GM21717 (cell line): Measurements from ENCODE around the gene GABPA.
"Not testable (repeated sequence)": the region's sequence is repeated elsewhere in the genome, so short reads cannot be mapped to it uniquely, and the experiment has no call there.

Source experiments
- ATAC-seq: cut with Tn5 transposase; IDR thresholded peaks from one replicate; pipeline ENCODE4 v1.9.1; 2021; ENCODE audit warnings: mild to moderate bottlenecking, moderate library complexity; ENCODE audit not compliant: unreplicated experiment

The GABPA gene

DNA sequence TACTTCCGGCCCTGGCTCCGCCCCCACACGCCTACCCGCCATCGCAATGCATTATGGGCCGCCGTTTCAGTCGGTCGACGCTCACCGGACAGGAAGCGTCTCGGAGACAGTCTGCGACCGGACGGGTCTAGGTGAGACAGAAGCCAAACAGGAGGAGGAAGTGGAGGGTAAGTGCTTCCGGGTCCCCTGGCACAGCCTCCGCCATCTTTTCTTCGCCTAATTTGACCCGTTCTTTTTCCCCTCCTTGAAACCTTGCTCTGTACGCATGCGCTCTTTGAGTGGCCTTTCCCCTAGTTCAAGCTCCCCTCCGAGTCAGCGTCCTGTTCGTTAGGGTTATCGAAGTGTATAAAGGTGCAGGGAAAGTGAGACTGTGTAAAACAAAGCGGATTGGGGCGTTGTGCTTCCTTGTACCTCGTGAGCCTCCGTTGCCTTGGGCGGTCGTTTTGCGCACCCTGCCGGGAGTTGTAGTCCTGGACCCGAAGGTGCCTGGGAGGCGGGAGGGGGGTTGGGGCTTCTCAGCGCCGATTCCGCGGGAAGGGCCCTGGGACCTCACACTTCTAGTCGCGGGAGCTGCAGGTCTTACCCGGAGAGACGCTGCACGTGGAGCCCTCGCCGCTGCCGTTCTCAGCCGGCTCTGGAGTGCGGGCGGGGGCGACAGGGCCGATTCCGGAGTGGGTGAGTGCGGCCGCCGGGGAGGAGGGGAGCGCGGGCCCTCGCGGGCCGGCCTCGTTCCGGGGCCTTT lies at the start of gene GABPA, which contains the start of gene ATP5PF:
TSS of gene GABPA (plus strand) at position 69 of the 742 bp plus-strand sequence. CDS start 6,627 bp downstream, outside the sequence.
TSS of gene ATP5PF (minus strand) at position 1 of the 742 bp plus-strand sequence. CDS start 5,110 bp downstream, outside the sequence.
- peak; percentile 89 for ATAC-seq

DNA sequence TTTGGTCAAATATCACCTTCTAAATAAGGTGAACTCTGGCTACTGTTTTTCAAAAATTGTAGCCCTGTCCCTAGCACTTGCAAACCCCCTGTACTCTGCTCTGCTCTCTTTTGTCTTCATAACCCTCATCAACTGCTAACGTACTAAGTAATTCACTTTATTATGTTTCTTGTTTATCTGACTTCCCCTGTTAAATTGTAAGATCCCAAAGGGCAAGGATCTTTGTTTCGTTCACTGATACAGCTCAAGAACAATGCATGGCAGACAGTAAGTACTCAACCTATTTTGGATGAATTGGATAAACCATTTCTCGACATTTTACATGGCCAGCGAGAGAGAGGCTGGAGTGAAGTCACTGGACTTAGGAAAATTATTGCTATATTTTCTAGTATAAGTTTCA lies 47.0 kb upstream of the GABPA start:
- ATAC-seq, result no peak

DNA sequence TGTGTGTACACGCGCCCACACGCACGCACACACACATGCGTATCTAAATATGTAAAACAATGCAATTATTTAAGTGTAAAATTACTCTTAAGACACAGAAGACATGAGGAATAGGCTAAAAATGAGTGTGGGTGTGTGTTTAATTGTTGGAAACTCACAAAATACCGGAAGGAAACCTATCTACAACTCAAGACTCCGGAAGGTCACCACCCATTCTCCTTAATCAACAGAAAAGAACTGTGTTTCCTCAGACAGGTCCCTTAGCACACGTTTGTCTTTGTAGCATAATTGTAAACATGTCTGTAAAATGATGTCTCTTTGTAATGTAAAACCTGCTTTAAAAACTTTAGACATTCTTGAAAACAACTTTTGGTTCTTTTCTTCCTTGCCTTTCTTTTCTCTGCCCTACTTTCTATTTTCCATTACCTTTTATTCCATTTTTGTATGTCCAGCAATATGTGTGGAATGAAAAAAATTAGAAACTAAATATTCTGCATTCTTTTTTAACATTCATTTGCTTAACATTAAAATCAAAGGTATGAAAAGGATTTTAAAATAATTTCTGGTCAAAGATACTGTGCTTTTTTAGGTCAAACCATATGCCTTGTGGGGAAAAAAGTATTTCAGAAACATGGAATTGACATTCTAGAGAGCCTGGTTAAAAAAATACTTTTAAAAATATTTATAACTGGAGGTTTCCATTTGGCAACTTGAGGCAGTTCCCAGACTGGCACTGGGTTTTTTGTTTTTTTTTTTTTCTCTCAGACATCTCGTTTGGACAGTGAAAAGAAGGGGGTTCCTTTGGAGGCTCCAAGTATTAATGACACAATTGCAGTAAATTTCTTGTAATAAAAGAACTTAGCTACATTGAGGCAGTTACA lies 46.3 kb upstream of the GABPA start:
- ATAC-seq, result no peak

DNA sequence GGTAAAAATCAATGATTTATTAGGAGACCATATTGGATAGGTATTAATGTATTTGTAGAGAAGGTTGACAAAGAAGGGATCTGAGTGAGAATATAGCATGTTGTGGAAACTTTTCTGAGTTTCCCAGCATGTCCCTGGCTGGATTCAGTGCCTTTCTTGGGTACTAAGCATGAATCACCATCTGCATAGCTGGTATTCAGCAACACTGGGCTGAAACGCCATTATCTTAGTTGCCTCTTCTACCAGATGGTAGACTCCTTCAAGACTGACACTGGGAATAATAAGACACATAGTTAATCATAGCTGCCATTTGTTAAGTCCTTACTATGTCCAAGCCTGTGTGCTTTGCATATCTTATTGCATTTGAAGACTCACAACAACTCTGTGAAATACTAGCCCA lies 45.5 kb upstream of the GABPA start:
- no peak for ATAC-seq

DNA sequence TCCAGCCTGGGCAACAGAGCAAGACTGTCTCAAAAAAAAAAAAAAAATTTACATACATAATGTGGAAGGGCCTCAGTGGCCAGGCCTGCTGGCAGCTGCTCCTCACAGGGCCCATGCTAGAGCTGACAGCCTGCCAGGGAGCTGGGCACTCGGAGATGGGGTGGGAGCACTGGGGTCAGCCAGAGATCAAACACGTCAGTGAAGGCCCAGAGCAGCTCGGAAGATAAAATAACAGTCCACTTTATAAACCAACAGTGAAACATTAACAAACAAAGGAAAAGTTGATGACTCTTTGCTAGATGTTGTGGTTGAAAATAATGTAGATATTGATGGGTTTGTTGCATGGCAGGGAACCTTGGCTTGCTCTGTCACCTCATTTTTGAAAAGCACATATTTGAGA lies 42.8 kb upstream of the GABPA start:
- ATAC-seq, result no peak

DNA sequence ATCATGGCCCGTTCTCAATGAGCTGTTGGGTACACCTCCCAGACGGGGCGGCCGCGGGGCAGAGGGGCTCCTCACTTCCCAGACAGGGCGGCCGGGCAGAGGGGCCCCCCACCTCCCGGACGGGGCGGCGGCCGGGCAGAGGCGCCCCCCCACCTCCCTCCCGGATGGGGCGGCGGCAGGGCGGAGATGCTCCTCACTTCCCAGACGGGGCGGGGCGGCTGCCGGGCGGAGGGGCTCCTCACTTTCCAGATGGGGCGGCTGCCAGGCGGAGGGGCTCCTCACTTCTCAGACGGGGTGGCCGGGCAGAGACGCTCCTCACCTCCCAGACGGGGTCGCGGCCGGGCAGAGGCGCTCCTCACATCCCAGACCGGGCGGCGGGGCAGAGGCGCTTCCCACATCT lies 39.3 kb upstream of the GABPA start:
- ATAC-seq, result not testable (repeated sequence)

DNA sequence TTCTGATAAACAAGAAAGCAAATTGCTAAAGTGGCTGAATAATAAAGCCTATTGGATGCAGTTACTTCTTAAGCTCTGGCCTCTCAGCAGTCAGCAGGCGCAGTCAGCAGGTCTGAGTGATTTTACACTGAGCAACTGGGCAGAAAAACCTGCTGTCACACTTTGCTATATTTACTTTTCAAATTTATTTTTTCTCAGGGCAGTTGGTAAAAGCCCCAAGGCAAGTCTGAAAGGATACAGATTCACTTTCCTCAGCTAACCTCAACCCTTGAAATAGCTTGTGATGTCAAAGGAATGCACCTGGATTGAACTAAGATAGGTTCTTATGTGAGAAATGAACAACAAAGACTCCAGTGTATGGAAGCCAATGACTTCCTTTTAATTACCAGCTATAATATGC lies 34.0 kb upstream of the GABPA start:
- no peak for ATAC-seq

DNA sequence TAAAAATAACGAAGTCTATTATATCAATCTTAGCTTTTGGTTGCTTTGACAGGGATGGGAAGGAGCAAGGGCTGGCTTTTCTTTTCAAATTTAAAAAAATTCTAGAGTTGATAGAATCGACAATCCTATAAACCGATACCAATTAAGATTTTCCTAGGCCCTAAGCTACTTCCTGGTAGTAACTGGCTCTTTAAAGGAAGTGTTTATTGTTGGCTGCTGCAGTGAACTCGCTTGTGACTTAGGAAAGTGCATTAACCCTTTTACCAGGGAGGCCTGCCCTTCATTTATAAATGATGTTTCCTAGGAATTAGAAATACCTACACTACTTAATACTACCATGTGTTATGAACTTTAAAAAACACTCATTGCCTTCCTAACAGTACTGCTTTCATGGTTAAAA lies 33.2 kb upstream of the GABPA start:
- ATAC-seq, result no peak

DNA sequence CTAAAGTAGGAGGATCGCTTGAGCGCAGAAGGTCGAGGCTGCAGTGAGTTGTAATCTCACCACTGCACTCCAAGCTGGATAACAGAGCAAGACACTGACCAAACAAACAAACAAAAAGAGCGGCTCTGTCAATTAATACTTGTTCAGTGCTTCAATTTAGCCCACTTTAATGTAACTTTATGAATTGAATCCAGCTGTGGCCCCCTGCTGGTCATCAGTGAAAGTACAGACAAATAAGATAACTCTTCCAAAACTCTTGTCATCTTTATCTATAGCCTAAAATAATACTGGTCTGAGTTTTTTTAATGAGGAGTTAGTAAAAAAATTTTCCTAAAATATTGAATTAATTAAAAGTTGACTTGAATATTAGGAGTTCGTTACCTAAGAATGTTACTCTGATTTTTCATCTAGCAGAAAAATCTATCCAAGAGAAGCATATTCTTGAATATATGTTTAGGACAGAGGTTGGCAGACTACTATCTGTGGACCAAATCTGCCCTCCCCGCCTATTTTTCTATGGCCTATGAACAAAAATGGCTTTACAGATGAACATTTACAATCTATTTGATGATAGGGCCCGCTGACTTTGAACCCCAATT lies 26.2 kb upstream of the GABPA start:
- no peak for ATAC-seq

DNA sequence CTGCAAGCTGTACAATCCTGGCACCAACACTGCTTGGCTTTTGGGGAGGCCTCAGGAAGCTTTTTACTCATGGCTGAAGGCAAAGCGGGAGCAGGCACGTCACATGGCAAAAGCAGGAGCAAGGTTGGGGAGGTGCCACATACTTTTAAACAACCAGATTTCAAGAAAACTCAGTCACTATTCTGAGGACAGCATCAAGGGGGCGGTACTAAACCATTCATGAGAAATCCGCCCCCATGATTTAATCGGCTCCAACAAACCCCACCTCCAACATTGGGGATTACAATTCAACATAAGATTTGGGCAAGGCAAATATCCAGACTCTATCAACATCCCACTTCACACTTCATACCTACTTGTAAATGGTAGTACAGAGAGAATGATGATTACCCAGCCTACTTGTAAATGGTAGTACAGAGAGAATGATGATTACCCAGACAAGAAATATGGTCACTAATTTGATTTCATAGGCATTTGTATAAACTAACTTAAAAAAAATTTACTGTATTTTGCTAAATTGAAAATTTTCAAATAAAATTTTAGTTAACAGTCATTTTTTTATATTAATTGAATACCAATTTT lies 25.0 kb upstream of the GABPA start:
- no peak for ATAC-seq

DNA sequence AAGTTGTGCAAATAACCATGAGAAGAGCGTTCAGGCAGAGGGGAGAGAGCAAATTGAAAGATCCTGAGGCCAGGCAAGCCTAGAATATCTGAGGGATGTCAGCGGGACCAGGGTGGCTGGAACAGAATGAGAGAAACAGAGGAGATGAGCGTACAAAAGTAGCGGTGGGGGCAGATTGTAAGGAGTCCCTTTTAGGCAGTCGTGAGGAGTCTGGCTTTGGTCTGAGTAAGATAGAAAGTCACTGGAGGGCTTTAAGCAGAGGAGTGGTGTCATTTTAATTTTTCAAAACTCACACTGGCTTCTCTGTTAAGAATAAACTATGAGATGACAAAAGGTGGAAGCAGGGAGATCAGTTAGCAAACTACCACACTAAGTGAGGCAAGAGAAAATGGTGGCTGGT lies 24.2 kb upstream of the GABPA start:
- ATAC-seq, result no peak

DNA sequence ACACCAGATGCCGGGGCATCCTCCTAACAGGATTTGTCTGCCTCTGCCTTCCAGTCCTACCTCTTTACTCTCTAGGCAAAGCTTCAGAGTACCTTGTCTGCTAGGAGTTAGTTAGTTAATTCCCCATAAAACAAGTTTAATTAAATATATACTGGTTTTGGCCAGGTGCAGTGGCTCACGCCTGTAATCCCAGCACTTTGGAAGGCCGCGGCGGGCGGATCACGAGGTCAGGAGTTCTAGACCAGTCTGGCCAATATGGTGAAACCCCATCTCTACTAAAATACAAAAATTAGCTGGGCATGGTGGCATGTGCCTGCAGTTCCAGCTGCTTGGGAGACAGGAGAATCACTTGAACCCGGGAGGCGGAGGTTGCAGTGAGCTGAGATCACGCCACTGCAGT lies 20.7 kb upstream of the GABPA start:
- not testable (repeated sequence) for ATAC-seq

DNA sequence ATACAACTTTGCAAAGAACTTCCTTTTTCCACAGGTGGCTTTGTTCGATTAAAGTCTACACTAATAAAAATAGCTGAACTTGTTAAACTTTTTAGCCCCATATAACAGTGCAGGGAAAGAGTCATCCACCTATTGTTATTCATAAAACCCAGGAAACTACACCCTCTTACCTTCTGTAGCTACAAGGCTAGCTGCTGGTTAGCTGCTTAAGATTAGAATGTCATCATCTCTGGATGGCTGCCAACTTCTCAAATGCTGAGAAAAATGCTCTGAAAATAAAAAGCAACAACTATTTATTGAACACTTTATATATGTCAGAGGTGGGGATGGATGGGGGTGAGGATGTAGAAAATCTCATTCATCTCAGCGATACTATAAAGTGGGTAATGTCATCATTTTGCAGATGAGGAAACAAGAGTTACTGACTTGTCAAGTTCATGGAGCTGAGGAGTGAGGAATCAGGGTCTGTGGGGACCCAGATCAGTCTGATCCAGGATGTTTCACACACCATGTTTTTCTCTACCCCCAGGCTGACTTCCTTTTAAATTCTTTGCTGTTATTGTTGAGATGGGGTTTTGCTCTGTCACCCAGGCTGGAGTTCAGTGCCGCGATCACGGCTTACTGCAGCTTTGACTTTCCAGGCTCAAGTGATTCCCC lies 17.2 kb upstream of the GABPA start:
- no peak for ATAC-seq

DNA sequence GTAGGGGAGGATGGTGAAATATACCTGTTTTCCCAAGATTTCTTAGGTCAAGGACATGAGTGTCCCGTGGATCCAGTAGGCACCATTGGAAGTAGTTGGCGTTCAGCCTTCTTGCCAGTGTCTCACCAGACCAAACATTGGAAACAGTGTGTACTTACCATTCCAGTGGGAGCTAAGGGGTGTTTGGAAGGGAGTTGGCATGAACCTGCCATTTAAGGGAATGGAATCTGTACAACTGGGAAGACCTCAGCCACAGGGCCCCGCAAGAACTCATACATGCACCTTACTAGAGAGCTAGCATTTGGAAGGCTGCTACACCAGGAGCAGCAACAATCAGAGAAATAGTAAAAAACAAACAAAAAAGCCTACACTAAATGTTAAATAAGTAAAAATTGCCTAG lies 12.8 kb upstream of the GABPA start:
- no peak for ATAC-seq

DNA sequence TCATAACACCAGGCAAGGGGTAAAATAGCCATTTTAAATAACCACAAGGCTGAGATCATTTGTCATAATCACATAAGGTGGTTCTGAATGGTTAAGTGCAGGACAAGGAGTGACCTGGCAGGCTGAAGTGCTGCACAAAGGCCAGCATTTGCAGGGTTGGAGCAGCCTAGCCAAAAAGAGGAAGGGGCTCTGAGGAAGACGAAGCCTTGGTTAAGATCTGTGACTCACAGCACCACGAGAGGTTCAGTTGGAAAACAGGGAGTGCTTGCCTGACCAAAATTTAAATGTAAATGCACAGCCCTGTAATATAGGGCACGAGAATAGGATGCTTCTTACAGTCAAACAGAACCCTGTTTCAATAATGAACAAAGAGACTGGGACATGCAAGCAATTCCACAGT lies 12.1 kb upstream of the GABPA start:
- ATAC-seq, result no peak

DNA sequence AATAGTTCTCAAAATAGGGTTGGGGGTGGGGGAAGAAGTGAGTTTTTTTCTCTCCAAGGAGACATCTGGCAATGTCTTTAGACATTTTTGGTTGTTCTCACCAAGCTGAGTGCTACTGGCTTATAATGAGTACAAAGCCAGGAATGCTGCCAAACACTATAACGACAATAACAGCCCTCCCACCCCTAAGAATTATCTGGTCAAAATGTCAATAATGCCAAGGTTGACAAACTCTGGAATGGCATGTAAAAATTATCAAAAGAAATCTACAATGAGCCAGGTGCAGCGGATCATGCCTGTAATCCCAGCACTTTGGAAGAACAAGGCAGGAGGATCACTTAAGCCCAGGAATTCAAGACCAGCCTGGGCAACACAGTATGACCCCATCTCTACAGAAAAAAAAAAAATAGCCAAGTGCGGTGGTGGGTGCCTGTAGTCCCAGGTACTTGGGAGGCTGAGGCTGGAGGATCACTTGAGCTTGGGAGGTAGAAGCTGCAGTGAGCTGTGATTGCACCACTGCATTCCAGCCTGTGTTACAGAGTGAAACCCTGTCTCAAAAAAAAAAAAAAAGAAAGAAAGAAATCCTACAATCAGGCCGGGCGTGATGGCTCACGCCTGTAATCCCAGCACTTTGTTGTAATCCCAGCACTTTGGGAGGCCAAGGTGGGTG lies 2.5 kb upstream of the GABPA start:
- no peak for ATAC-seq

DNA sequence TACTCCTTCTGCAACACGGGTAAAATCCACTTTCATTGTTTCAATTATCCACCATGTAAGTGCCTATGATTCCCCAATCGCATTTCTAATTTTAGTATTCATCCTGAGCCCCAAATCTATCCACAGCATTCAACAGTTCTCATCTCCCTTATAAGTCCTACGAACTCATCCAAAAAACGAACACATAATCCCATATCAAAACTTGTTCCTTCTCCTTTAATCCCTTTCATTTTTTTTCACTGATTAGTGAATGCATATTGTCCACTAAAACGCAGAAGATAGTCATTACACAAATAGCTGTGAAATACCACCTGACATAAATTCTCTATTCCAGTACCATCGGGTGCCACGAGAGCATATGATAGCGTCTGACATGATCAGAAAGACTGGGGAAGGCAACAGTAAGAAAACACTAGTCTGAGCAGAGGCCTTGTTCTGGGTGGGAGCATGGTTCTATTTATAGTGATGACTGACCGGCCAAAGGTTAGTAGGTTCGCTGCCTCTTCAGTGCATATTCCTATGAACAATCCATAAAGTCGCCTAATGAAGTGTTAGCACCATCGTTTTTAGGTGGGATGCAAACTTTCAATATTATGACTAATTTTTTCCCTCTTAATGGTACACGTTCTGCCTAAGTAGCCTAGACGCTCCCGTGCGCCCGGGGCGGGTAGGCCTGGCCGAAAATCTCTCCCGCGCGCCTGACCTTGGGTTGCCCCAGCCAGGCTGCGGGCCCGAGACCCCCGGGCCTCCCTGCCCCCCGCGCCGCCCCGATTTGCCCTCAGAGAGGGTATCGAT lies 716 bp upstream of the GABPA start:
- peak; percentile 15 for ATAC-seq

DNA sequence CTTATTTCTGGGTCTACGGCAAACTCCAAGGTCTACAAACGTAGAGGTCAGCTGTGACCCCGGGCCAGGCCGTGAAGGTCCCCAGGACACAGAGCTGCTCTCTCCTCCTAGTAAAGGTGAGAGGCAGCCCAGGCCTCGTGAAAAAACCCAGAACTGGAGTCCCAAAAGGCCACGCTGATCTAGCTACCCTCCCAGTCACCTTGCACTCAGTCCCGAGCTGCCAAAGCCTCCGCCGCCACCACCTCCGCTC lies 193 bp upstream of the GABPA start:
- ATAC-seq, result no peak

DNA sequence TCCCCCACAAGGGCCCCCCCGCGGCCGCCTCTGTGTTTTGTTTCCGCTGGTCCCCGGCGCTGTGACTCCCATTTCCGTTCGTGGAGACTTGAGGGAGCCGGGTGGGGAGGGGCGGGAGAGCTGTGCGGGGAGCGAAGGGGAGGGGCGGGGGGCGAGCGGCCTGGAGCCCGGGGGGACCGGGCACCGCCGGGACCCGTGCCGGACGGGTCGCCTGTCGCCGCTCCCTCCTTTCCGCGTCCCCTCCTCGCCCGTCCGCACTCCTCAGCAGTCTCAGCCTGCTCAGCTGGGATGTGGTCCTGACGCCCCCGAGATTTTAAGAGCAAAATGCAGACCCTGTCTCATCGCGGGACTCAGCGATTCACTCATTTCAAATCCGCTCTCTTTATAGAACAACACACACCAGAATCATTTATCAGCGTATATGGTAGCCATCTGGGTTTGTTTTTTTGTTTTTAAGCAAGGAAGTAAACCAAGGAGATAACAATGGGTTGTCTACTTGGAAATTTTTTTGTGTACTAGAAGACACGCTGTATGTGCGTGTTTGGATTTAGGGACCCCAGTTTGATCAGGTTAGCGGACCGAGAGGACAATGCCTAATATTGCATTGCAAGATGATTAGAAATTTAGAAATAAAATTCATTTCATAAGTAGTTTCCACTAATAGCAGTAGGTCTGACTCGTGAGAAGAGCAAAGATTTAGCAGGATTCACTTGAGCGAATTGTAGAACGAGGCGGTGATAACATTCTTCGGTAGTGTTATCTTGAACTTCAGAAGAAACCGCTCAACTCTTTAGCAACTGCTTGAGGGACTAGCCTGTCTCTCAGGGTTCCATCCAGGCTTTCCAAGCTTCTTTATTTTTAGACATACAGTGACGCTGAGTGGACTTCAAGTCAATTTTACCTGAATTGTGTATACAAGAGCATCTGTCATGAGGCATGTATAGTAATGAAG lies 1.1 kb downstream of the GABPA start:
- ATAC-seq, result peak; percentile 14
